Prostate gland (tissue), 2 donors: Measurements from ENCODE around the gene MEF2D. TPM values are rescaled to one million over a fixed set of nuclear protein-coding genes. Genes with fewer than 3 reads are reported as not detected.

Source experiments
- DNase-seq: peaks from one replicate; pipeline ENCODE4 v3.0.0-alpha.2; 2019; ENCODE audit warnings: low spot score
- H3K27ac ChIP-seq, 2 donors: fragments of 200-600 bp; sonication (generic); 2 replicates each; pipeline ENCODE4 v1.5.1; 2017 to 2019
- H3K27me3 ChIP-seq: fragments of 200-600 bp; sonication (generic); replicated peaks from 2 replicates; pipeline ENCODE4 v1.5.1; 2019; ENCODE audit not compliant: insufficient read depth
- H3K36me3 ChIP-seq, 2 donors: fragments of 200-600 bp; sonication (generic); 1 replicate in 1 of 2; 2 replicates in 1 of 2; pipeline versions ENCODE4 v1.5.1 to v1.8.1; 2017 to 2019
- H3K4me1 ChIP-seq: fragments of 200-600 bp; sonication (generic); replicated peaks from 2 replicates; pipeline ENCODE4 v1.5.1; 2019
- H3K4me3 ChIP-seq, 2 donors: fragments of 200-600 bp; sonication (generic); 2 replicates each; pipeline ENCODE4 v1.5.1; 2017 to 2019
- H3K9me3 ChIP-seq: fragments of 200-600 bp; sonication (generic); 2 replicates; pipeline ENCODE4 v1.5.1; 2017
- CTCF ChIP-seq, 4 experiments: fragments of 200-600 bp in 2 of 4; fragments of 450-650 bp in 2 of 4; sonication (generic) in 2 of 4; IDR thresholded peaks; 1 replicate in 3 of 4; 2 replicates in 1 of 4; pipeline ENCODE4 v1.5.1; 2016 to 2019; ENCODE audit warnings: antibody characterized with exemption in 4 of 4, mild to moderate bottlenecking in 2 of 4, moderate library complexity in 2 of 4
- POLR2A ChIP-seq: fragments of 450-650 bp; IDR thresholded peaks from one replicate; pipeline ENCODE4 v1.6.1; 2016; ENCODE audit warnings: antibody characterized with exemption, mild to moderate bottlenecking
- POLR2AphosphoS5 ChIP-seq: sonication (generic); formaldehyde crosslinking; IDR thresholded peaks from one replicate; pipeline ENCODE4 v1.6.1; 2017; ENCODE audit warnings: antibody characterized with exemption
- WGBS: methylation state at CpG from one replicate; pipeline ENCODE4 v1.1.5; 2018; 5-methylcytosine and 5-hydroxymethylcytosine counted together
- intact Hi-C: fragments of 100-400 bp; cut with DNase I; formaldehyde crosslinking; loops from one replicate; pipeline ENCODE4 v1.14.2; 2022
- total RNA-seq, 2 donors: library from RNA; depleted of rRNA; stranded (reverse); fragments of >200 nt; gene quantifications; one replicate each; pipeline ENCODE4 v1.1.0, GENCODE V29; 2016

Gene MEF2D
- total RNA-seq, 2 donors from 2014 or later: 52.1 to 128 TPM

- Histone ChIP-seq H3K4me1 (no peaks in the 10 kb centered on the region), H3K36me3 (no peaks in the 10 kb centered on the region), H3K4me3 (no peak overlapping the region), H3K9me3 (no peaks in the 10 kb centered on the region), H3K27me3 (no peaks in the 10 kb centered on the region), H3K27ac (no peak overlapping the region)
- DNase-seq: no peak
- intact Hi-C loops: no loop called here
- TF ChIP-seq CTCF (IDR thresholded peaks at IDR 0.05): no peak
- no peak for TF ChIP-seq POLR2AphosphoS5
- TF ChIP-seq POLR2A: no peak
- 91% methylated on average over 4 of the region's 4 CpGs for WGBS
Measured at GRCh38 chr1:156539818-156540355, 39.3 kb upstream of the MEF2D start.

DNA sequence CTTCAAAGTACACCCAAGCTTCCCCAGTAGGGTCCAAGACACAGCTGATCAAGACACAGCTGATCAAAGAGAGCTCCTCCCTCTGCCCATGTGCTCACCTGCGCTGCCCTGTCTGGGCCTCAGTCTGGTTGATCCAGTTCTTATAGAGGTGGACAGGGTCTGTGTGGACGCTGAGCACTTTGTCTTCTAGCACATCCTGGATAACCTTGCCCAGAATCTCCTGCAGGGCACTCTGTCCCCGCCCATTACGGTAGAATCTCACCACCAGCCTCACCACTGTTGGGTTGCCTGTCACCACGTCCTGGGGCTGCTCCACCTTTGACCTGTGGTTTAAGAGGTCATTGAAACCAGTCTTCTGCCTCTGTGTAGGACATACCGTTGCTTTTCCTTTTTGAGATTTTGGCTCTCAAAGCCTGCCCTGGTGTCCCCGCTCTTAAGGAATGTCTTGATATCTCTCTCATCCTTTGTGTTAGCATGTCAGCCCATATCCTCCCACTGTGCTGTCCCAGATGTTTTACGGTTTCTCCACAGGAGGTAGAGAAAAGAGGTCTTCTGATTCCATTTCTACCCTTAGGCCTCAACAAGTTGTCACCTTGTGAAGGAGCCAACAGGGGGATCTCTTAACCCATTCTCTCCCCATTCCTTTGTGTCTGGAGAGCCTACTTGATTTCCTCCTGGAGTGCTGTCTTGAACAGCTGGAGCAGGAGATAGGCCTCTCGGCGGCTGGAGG lies 38.3 kb upstream of the MEF2D start:
- Histone ChIP-seq H3K4me1 (no peaks in the 10 kb centered on the region), H3K4me3 (no peak overlapping the region), H3K9me3 (no peaks in the 10 kb centered on the region), H3K36me3 (no peaks in the 10 kb centered on the region), H3K27me3 (no peaks in the 10 kb centered on the region), H3K27ac (no peak overlapping the region)
- WGBS: 86% methylated on average over 10 of the region's 10 CpGs
- intact Hi-C loops: no loop called here
- DNase-seq: no peak
- TF ChIP-seq CTCF (IDR thresholded peaks at IDR 0.05): no peak
- no peak for TF ChIP-seq POLR2AphosphoS5
- no peak for TF ChIP-seq POLR2A

DNA sequence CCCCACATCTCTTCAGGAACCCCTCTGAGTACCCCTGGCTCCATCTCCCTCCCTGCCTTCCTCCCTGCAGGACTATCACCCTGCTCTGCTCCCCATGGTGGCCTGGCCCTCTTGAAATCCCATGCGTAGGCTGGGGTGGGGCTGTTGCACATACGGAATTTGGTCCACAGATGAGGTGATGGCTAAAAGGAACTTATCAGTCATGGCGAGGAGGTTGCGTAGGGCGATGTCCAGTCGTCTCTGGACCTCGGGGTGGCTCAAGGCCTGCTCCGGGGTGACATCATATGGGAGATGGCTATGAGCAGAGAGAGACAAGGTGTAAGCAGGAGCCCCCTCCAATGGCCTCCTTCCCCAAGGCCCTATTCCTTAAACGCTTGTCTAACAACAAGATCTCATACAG lies 36.5 kb upstream of the MEF2D start:
- Histone ChIP-seq H3K4me1 (no peaks in the 10 kb centered on the region), H3K4me3 (no peak overlapping the region), H3K27me3 (no peaks in the 10 kb centered on the region), H3K9me3 (no peaks in the 10 kb centered on the region), H3K36me3 (no peaks in the 10 kb centered on the region), H3K27ac (no peak overlapping the region)
- intact Hi-C loops: no loop called here
- 89% methylated on average over 9 of the region's 9 CpGs for WGBS
- TF ChIP-seq CTCF (IDR thresholded peaks at IDR 0.05) (no peak), POLR2A (no peak), POLR2AphosphoS5 (no peak)
- DNase-seq: no peak

DNA sequence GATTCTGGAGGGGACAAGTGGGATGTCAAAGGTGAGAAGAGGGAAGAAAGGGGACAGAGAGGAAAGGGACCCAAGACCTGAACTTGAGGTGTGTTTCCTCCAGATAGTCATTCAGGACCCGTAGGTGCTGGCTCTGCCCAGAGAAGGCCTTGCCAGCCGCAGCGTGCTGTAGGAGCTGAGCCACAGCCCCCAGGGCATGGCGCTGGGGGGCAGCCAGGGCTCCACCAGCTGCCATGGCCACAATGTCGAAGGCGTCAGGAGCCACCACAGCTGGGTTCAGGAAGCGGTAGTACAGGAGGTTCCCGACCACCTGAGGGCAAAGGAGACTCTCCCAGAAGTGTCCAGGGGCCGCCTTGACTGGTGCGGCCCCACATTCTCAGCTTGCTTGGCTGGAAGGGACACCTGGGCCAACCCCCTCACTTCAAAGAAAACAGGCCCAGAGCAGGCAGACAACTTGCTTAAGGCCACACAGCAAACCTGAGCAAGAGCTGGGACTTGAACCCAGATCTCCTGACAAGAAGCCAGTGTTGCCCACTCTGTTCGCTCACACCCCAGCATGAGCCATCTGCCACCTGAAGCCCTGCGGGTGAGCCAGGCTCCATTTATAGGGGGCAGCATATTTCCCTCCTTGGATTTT lies 34.0 kb upstream of the MEF2D start:
- Histone ChIP-seq H3K36me3 (no peaks in the 10 kb centered on the region), H3K27me3 (no peaks in the 10 kb centered on the region), H3K9me3 (no peaks in the 10 kb centered on the region), H3K4me1 (no peaks in the 10 kb centered on the region), H3K4me3 (no peak overlapping the region), H3K27ac (no peak overlapping the region)
- no peak for TF ChIP-seq POLR2A
- no peak for TF ChIP-seq POLR2AphosphoS5
- 91% methylated on average over 12 of the region's 12 CpGs for WGBS
- intact Hi-C loops: no loop called here
- no peak for DNase-seq

- intact Hi-C loops: no loop called here
- Histone ChIP-seq H3K9me3 (no peaks in the 10 kb centered on the region), H3K27me3 (no peaks in the 10 kb centered on the region), H3K4me1 (no peaks in the 10 kb centered on the region), H3K4me3 (no peak overlapping the region), H3K36me3 (no peaks in the 10 kb centered on the region), H3K27ac (no peak overlapping the region)
- no peak for DNase-seq
- 93% methylated on average over 11 of the region's 11 CpGs for WGBS
- no peak for TF ChIP-seq POLR2A
- TF ChIP-seq CTCF (IDR thresholded peaks at IDR 0.05): no peak
- TF ChIP-seq POLR2AphosphoS5: no peak
Measured at GRCh38 chr1:156533568-156534220, 33.1 kb upstream of the MEF2D start.
